ENCODE data around the gene ZNF607. TPM values are rescaled to one million over a fixed set of nuclear protein-coding genes. Genes with fewer than 3 reads are reported as not detected.

The ZNF607 gene
- polyA plus RNA-seq, 1 donor (not counting 4 experiments of a cell fraction or from before 2014, with no cell fraction given): 5.4 TPM

- Histone ChIP-seq H3K79me2 (ENCODE audit: control insufficient read depth, insufficient read depth, low read length) (no peaks in the 10 kb centered on the region), H3K4me2 (ENCODE audit: control insufficient read depth, extremely low read depth, insufficient read depth, low read depth, low read length) (peak overlapping the region; percentile 85), H3K36me3 (ENCODE audit: control insufficient read depth in 2 of 2, extremely low read depth in 1 of 2, insufficient read depth in 2 of 2, low read length in 2 of 2) (peaks cover 0 to 4% of the 10 kb centered on the region in 2 experiments), H3K27ac (ENCODE audit: control insufficient read depth, insufficient read depth, low read length) (no peak overlapping the region), H3K27me3 (ENCODE audit: control insufficient read depth, extremely low read depth, insufficient read depth, low read length) (no peaks in the 10 kb centered on the region), H3K9me1 (ENCODE audit: control insufficient read depth, extremely low read depth, insufficient read depth, low read length) (no peaks in the 10 kb centered on the region), H3K4me3 (ENCODE audit: control insufficient read depth in 2 of 3, extremely low read depth in 1 of 3, insufficient read depth in 2 of 3, low read depth in 1 of 3, low read length in 3 of 3) (peak overlapping the region; percentile 29 to 69 (median 64)), H2AFZ (ENCODE audit: control insufficient read depth, low read length) (peak overlapping the region; percentile 83), H4K20me1 (ENCODE audit: control insufficient read depth, extremely low read depth, insufficient read depth, low read length) (no peaks in the 10 kb centered on the region), H3K9me3 (ENCODE audit: control insufficient read depth, low read depth, low read length) (peaks cover 6% of the 10 kb centered on the region), H3K9ac (ENCODE audit: control insufficient read depth, extremely low read depth, insufficient read depth, low read length) (peak overlapping the region; percentile 35), H3K4me1 (ENCODE audit: control insufficient read depth, extremely low read depth, insufficient read depth, low read length) (no peaks in the 10 kb centered on the region)
- FAIRE-seq (no peak), DNase-seq (ENCODE audit: low read depth, low spot score) (no peak)
- dilution Hi-C loops (cut with MboI; ENCODE audit: extremely low pct_ligation_motif_present, low sequenced_read_pairs): no loop called here
- TF ChIP-seq EZH2 (IDR thresholded peaks at IDR 0.05; ENCODE audit: low read length) (no peak), CTCF (optimal IDR thresholded peaks at IDR 0.05 in 1 of 3, IDR thresholded peaks at IDR 0.05 in 1 of 3, conservative IDR thresholded peaks at IDR 0.05 in 1 of 3; ENCODE audit: extremely low read depth in 1 of 3, insufficient read depth in 2 of 3, low read length in 3 of 3) (peak in 1 of 3 experiments; percentile 9)
Measured at GRCh38 chr19:37691881-37692504, 27.6 kb downstream of the ZNF607 start.

- Histone ChIP-seq H3K9ac (ENCODE audit: control insufficient read depth, extremely low read depth, insufficient read depth, low read length) (no peak overlapping the region), H3K9me1 (ENCODE audit: control insufficient read depth, extremely low read depth, insufficient read depth, low read length) (no peaks in the 10 kb centered on the region), H3K27me3 (ENCODE audit: control insufficient read depth, extremely low read depth, insufficient read depth, low read length) (no peaks in the 10 kb centered on the region), H3K4me1 (ENCODE audit: control insufficient read depth, extremely low read depth, insufficient read depth, low read length) (no peaks in the 10 kb centered on the region), H3K79me2 (ENCODE audit: control insufficient read depth, insufficient read depth, low read length) (no peaks in the 10 kb centered on the region), H3K9me3 (ENCODE audit: control insufficient read depth, low read depth, low read length) (no peaks in the 10 kb centered on the region), H3K27ac (ENCODE audit: control insufficient read depth, insufficient read depth, low read length) (no peak overlapping the region), H3K4me3 (ENCODE audit: control insufficient read depth in 2 of 3, extremely low read depth in 1 of 3, insufficient read depth in 2 of 3, low read depth in 1 of 3, low read length in 3 of 3) (no peak overlapping the region), H3K4me2 (ENCODE audit: control insufficient read depth, extremely low read depth, insufficient read depth, low read depth, low read length) (no peak overlapping the region), H3K36me3 (ENCODE audit: control insufficient read depth in 2 of 2, extremely low read depth in 1 of 2, insufficient read depth in 2 of 2, low read length in 2 of 2) (no peaks in the 10 kb centered on the region), H2AFZ (ENCODE audit: control insufficient read depth, low read length) (no peak overlapping the region), H4K20me1 (ENCODE audit: control insufficient read depth, extremely low read depth, insufficient read depth, low read length) (no peaks in the 10 kb centered on the region)
- FAIRE-seq (no peak), DNase-seq (ENCODE audit: low read depth, low spot score) (no peak)
- no peak for TF ChIP-seq EZH2 (IDR thresholded peaks at IDR 0.05; ENCODE audit: low read length)
- no peak for TF ChIP-seq CTCF (optimal IDR thresholded peaks at IDR 0.05 in 1 of 3, IDR thresholded peaks at IDR 0.05 in 1 of 3, conservative IDR thresholded peaks at IDR 0.05 in 1 of 3; ENCODE audit: extremely low read depth in 1 of 3, insufficient read depth in 2 of 3, low read length in 3 of 3)
- dilution Hi-C loops (cut with MboI; ENCODE audit: extremely low pct_ligation_motif_present, low sequenced_read_pairs): no loop called here
Measured at GRCh38 chr19:37683520-37683919, 36.0 kb downstream of the ZNF607 start.

Data from keratinocyte (primary cell).